Esophagus squamous epithelium (tissue), 5 donors: ENCODE results near the gene PAGR1. TPM values are rescaled to one million over a fixed set of nuclear protein-coding genes. Genes with fewer than 3 reads are reported as not detected.
"Not testable (repeated sequence)": the region's sequence is repeated elsewhere in the genome, so short reads cannot be mapped to it uniquely, and the experiment has no call there.

Experiments
- DNase-seq: peaks from one replicate; lab custom pipeline; 2025; lab: John Stamatoyannopoulos, UW
- H3K27ac ChIP-seq, 4 donors: fragments of 200-600 bp; sonication (generic); one replicate each; pipeline ENCODE4 v1.5.1; 2016 to 2019; ENCODE audit warnings: mild to moderate bottlenecking in 1 of 4
- H3K27me3 ChIP-seq, 4 donors: fragments of 200-600 bp; sonication (generic); 1 replicate in 3 of 4; 2 replicates in 1 of 4; pipeline versions ENCODE4 v1.5.1 to v1.6.0; 2017 to 2021; ENCODE audit warnings: antibody characterized with exemption in 1 of 4
- H3K36me3 ChIP-seq, 3 donors: fragments of 200-600 bp; sonication (generic); one replicate each; pipeline ENCODE4 v1.5.1; 2016 to 2019
- H3K4me1 ChIP-seq, 3 donors: fragments of 200-600 bp; sonication (generic); one replicate each; pipeline ENCODE4 v1.5.1; 2017 to 2019
- H3K4me3 ChIP-seq, 4 donors: fragments of 200-600 bp; sonication (generic); 1 replicate in 3 of 4; 2 replicates in 1 of 4; pipeline ENCODE4 v1.5.1; 2016 to 2019; ENCODE audit warnings: mild to moderate bottlenecking in 2 of 4, moderate library complexity in 1 of 4
- H3K9me3 ChIP-seq, 3 donors: fragments of 200-600 bp; sonication (generic); one replicate each; pipeline ENCODE4 v1.5.1; 2016 to 2019
- CTCF ChIP-seq, 6 experiments: fragments of 450-650 bp in 4 of 6; fragments of 200-600 bp in 2 of 6; sonication (generic) in 2 of 6; IDR thresholded peaks; one replicate each; pipeline ENCODE4 v1.5.1; 2016 to 2019; ENCODE audit warnings: antibody characterized with exemption in 6 of 6, mild to moderate bottlenecking in 4 of 6, moderate library complexity in 4 of 6
- POLR2A ChIP-seq, 4 donors: fragments of 450-650 bp; IDR thresholded peaks; one replicate each; pipeline ENCODE4 v1.6.1; 2017; ENCODE audit warnings: antibody characterized with exemption in 4 of 4, mild to moderate bottlenecking in 4 of 4, moderate library complexity in 3 of 4
- WGBS, 2 donors: methylation state at CpG; one replicate each; pipeline ENCODE4 v1.1.5; 2018; 5-methylcytosine and 5-hydroxymethylcytosine counted together
- intact Hi-C: fragments of 100-400 bp; cut with DNase I; formaldehyde crosslinking; loops from one replicate; pipeline ENCODE4 v1.15.0; 2022
- total RNA-seq, 4 donors: library from RNA; depleted of rRNA; stranded (reverse); fragments of >200 nt; gene quantifications; one replicate each; pipeline ENCODE4 v1.1.0, GENCODE V29; 2016
- donor health status: DM: yes; HTN: yes; CAD: no.

PAGR1 gene
- total RNA-seq, 4 donors from 2014 or later = 25.4 to 37.6 (median 32.8) TPM

DNA sequence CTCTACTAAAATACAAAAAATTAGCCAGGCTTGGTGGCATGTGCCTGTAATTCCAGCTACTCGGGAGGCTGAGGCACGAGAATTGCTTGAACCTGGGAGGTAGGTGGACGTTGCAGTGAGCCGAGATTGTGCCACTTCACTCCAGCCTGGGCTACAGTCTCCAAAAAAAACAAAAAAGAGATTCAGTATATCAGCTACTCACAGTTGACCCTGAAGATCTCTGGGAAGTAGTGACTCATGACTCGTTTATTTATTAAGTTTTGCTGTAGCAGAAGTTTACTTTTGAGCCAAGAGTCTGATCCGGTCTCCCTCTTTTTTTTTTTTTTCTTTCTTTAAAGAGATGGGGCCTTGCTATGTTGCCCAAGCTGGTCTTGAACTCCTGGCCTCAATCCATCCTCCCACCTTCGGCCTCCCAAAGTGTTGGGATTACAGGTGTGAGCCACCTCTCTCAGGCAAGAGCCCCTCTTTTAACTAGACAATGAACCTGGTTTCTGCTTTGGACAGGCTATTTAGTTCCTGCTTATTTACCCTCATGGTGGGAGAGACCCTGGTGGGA is 8.7 kb downstream of the PAGR1 start:
- peak overlapping the region in 1 of 4 donors; percentile 43 for H3K4me3 ChIP-seq

DNA sequence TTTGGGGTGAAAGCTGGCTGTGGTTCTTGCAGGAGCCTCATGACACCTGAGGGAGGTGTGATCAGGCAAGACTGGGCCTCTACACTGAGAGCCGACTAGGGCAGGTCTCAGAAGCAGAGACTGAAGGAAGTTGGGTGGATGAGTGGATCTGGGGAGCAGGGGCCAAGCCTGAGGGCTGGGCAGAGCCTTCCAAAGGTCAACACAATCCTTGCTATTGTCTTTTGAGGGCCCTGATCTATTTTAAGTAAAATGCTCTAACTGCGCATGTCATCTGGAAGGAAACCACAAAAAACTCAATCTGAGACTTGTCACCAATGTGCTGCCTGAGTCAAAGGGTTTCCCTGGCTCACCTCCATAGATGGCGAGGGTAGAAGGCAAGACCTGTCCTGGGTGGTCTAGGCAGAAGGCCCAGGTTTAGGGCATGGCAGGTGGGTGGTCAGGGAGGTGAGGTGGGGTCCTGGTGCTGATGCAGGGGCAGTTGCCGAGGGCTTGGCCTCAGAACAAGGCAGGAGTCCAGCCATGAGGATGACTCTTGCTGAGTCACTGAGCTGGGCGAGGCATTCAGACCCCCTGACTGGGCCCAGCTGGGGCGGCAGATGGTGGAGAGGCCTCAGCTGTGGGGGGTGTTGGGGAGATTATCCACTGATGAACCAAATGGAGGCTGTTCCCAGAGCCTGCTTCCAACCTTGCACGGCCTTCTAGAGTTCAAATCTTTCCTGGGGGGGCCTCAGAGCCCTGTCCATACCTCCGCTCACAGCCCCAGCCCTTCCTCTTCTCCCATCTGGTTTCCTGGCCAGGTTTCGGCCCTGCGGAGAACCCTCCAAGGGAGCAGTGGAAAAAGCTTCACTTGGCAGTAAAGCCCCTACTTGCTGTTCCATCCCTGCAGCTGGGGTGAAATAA is 9.4 kb downstream of the PAGR1 start:
- Histone ChIP-seq H3K27me3 (no peaks in the 10 kb centered on the region), H3K27ac (peak overlapping the region; percentile 54 to 89 (median 80)), H3K36me3 (peaks cover 0 to 10% (median 8%) of the 10 kb centered on the region in 3 donors), H3K9me3 (no peaks in the 10 kb centered on the region), H3K4me1 (peaks cover 55 to 95% (median 57%) of the 10 kb centered on the region in 3 donors), H3K4me3 (peak overlapping the region in 1 of 4 donors; percentile 43)
- DNase-seq = no peak
- 32 to 47% methylated on average over 7 to 10 of the region's 10 CpGs for WGBS, 2 donors
- TF ChIP-seq CTCF (IDR thresholded peaks at IDR 0.05) (no peak), POLR2A (IDR thresholded peaks at IDR 0.05) (no peak)
- intact Hi-C loops = no loop called here

More for the DNA sequence above, 8.7 kb downstream of the PAGR1 start:
- peaks cover 0 to 4% (median 2%) of the 10 kb centered on the region in 3 donors for H3K36me3 ChIP-seq
- intact Hi-C loops = no loop called here
- H3K27me3 ChIP-seq = no peaks in the 10 kb centered on the region
- peaks cover 61 to 96% (median 63%) of the 10 kb centered on the region in 3 donors for H3K4me1 ChIP-seq
- H3K27ac ChIP-seq = peak overlapping the region; percentile 54 to 89 (median 80)
- WGBS, 2 donors = 17 to 40% methylated on average over 7 of the region's 7 CpGs
- no peak for DNase-seq
- TF ChIP-seq POLR2A (IDR thresholded peaks at IDR 0.05) (no peak), CTCF (IDR thresholded peaks at IDR 0.05) (no peak)
- H3K9me3 ChIP-seq = no peaks in the 10 kb centered on the region

- DNase-seq = no peak
- H3K27me3 ChIP-seq = no peaks in the 10 kb centered on the region
- TF ChIP-seq POLR2A (IDR thresholded peaks at IDR 0.05) = no peak
- H3K27ac ChIP-seq = peak overlapping the region; percentile 54 to 89 (median 80)
- WGBS, 2 donors = 89 to 100% methylated on average over 2 to 8 of the region's 8 CpGs
- no peak overlapping the region for H3K4me3 ChIP-seq
- intact Hi-C loops = no loop called here
- H3K4me1 ChIP-seq = peaks cover 48 to 94% (median 55%) of the 10 kb centered on the region in 3 donors
- H3K9me3 ChIP-seq = no peaks in the 10 kb centered on the region
- peaks cover 5 to 17% (median 17%) of the 10 kb centered on the region in 3 donors for H3K36me3 ChIP-seq
Measured at GRCh38 chr16:29826342-29826695, 10.4 kb downstream of the PAGR1 start.

GRCh38 chr16:29830774-29831173 is 14.8 kb downstream of the PAGR1 start:
- intact Hi-C loops = no loop called here
- DNase-seq = no peak
- peaks cover 6 to 54% (median 11%) of the 10 kb centered on the region in 3 donors for H3K4me1 ChIP-seq

GRCh38 chr16:29831490-29831889 is 15.5 kb downstream of the PAGR1 start:
- Histone ChIP-seq H3K36me3 (peaks cover 20 to 69% (median 52%) of the 10 kb centered on the region in 3 donors), H3K27ac (no peak overlapping the region), H3K27me3 (no peaks in the 10 kb centered on the region), H3K9me3 (no peaks in the 10 kb centered on the region), H3K4me1 (peaks cover 0 to 46% (median 4%) of the 10 kb centered on the region in 3 donors), H3K4me3 (no peak overlapping the region)
- DNase-seq = no peak
- intact Hi-C loops = no loop called here
- WGBS, 2 donors = 47 to 75% methylated on average over 1 to 2 of the region's 2 CpGs
- TF ChIP-seq CTCF (IDR thresholded peaks at IDR 0.05) = no peak
- TF ChIP-seq POLR2A (IDR thresholded peaks at IDR 0.05) = no peak

More at GRCh38 chr16:29830774-29831173, 14.8 kb downstream of the PAGR1 start:
- Histone ChIP-seq H3K9me3 (no peaks in the 10 kb centered on the region), H3K36me3 (peaks cover 20 to 62% (median 45%) of the 10 kb centered on the region in 3 donors), H3K4me3 (no peak overlapping the region), H3K27me3 (no peaks in the 10 kb centered on the region), H3K27ac (no peak overlapping the region)
- TF ChIP-seq CTCF (IDR thresholded peaks at IDR 0.05) (no peak), POLR2A (IDR thresholded peaks at IDR 0.05) (no peak)
- WGBS, 2 donors = 82 to 93% methylated on average over 5 to 11 of the region's 11 CpGs

DNA sequence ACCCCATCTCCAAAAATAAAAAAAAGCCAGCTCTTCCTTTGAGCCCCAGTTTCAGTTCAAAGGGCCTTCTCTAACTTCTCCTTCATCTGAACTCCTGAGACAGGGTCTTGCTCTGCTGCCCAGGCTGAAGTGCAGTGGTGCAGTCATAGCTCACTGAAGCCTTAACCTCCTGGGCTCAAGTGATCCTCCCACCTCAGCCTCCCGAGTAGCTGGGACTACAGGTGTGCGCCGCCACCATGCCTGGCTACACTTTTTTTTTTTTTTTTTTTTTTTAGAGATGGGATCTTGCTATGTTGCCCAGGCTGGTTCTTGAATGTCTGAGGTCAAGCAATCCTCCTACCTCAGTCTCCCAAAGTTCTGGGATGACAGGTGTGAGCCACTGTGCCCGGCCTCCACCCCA is 17.3 kb downstream of the PAGR1 start:
- intact Hi-C loops, DNase-seq, H3K4me3 ChIP-seq, H3K27me3 ChIP-seq, H3K27ac ChIP-seq, H3K9me3 ChIP-seq: not testable (repeated sequence)
- H3K36me3 ChIP-seq = peaks cover 20 to 86% (median 61%) of the 10 kb centered on the region in 3 donors
- peaks cover 0 to 29% (median 0%) of the 10 kb centered on the region in 3 donors for H3K4me1 ChIP-seq
- WGBS, 2 donors = 92 to 100% methylated on average over 3 of the region's 4 CpGs
